CD14-positive monocyte (primary cell): ENCODE results near the gene SLC25A26. TPM values are rescaled to one million over a fixed set of nuclear protein-coding genes. Genes with fewer than 3 reads are reported as not detected.

Experiments
- DNase-seq, 3 donors: peaks; one replicate each; pipeline ENCODE4 v3.0.0-alpha.2; 2011 to 2022
- H2AFZ ChIP-seq: 2 replicates; pipeline ENCODE4 v1.6.0; 2012; ENCODE audit warnings: mild to moderate bottlenecking, low read depth, low read length, inconsistent platforms; ENCODE audit not compliant: insufficient read depth, poor library complexity, severe bottlenecking
- H3K27ac ChIP-seq, 2 donors: 1 replicate in 1 of 2; 2 replicates in 1 of 2; pipeline ENCODE4 v1.5.1; 2012 to 2013; ENCODE audit warnings: low read length in 2 of 2, control low read depth in 1 of 2, inconsistent platforms in 1 of 2, low read depth in 1 of 2, mild to moderate bottlenecking in 1 of 2
- H3K27me3 ChIP-seq, 2 donors: one replicate each; pipeline versions ENCODE4 v1.6.0 to v1.6.1; 2011 to 2013; ENCODE audit warnings: low read length in 2 of 2; ENCODE audit not compliant: control insufficient read depth in 2 of 2, insufficient read depth in 2 of 2
- H3K36me3 ChIP-seq, 2 donors: replicated peaks in 1 of 2; 1 replicate in 1 of 2; 2 replicates in 1 of 2; pipeline versions ENCODE4 v1.5.1 to v1.6.1; 2012 to 2013; ENCODE audit warnings: low read length in 2 of 2, control low read depth in 1 of 2, inconsistent platforms in 1 of 2, mild to moderate bottlenecking in 1 of 2; ENCODE audit not compliant: insufficient read depth in 2 of 2, control insufficient read depth in 1 of 2
- H3K4me1 ChIP-seq, 2 donors: 1 replicate in 1 of 2; 2 replicates in 1 of 2; pipeline versions ENCODE4 v1.5.1 to v1.6.1; 2012 to 2013; ENCODE audit warnings: low read length in 2 of 2, control low read depth in 1 of 2, inconsistent platforms in 1 of 2, mild to moderate bottlenecking in 1 of 2, moderate library complexity in 1 of 2; ENCODE audit not compliant: insufficient read depth in 2 of 2, control insufficient read depth in 1 of 2
- H3K4me2 ChIP-seq: replicated peaks from 2 replicates; pipeline ENCODE3; 2012; ENCODE audit warnings: low read length, moderate library complexity, mild to moderate bottlenecking; ENCODE audit not compliant: poor library complexity, severe bottlenecking; ENCODE audit errors: extremely low read depth
- H3K4me3 ChIP-seq, 3 experiments: fragments of 200-600 bp in 1 of 3; sonication (generic) in 1 of 3; replicated peaks in 1 of 3; 1 replicate in 2 of 3; 2 replicates in 1 of 3; pipeline ENCODE4 v1.5.1; 2011 to 2013; ENCODE audit warnings: low read length in 3 of 3, mild to moderate bottlenecking in 3 of 3, control low read depth in 2 of 3, low read depth in 2 of 3, inconsistent platforms in 1 of 3, moderate library complexity in 1 of 3
- H3K79me2 ChIP-seq: 2 replicates; pipeline ENCODE4 v1.6.0; 2012; ENCODE audit warnings: mild to moderate bottlenecking, control low read depth, inconsistent platforms, low read length, moderate library complexity; ENCODE audit not compliant: insufficient read depth
- H3K9ac ChIP-seq: 2 replicates; pipeline ENCODE4 v1.6.0; 2017; ENCODE audit warnings: low read length, mild to moderate bottlenecking; ENCODE audit not compliant: insufficient read depth, poor library complexity, severe bottlenecking
- H3K9me3 ChIP-seq, 2 donors: replicated peaks in 1 of 2; 1 replicate in 1 of 2; 2 replicates in 1 of 2; pipeline versions ENCODE4 v1.5.1 to v1.6.1; 2012 to 2013; ENCODE audit warnings: low read length in 2 of 2, control low read depth in 1 of 2; ENCODE audit not compliant: control insufficient read depth in 1 of 2, insufficient read depth in 1 of 2
- H4K20me1 ChIP-seq: 2 replicates; pipeline ENCODE4 v1.6.0; 2012; ENCODE audit warnings: mild to moderate bottlenecking, low read length, control low read depth, moderate library complexity; ENCODE audit not compliant: insufficient read depth
- H3K27ac Mint-ChIP-seq, 7 donors: one replicate each; pipeline ENCODE4 v1.8.0; 2020; ENCODE audit warnings: mild to moderate bottlenecking in 7 of 7, mixed read lengths in 7 of 7, moderate library complexity in 6 of 7, inconsistent platforms in 2 of 7
- H3K27me3 Mint-ChIP-seq, 3 donors: one replicate each; pipeline ENCODE4 v1.8.0; 2021 to 2022; ENCODE audit warnings: low read depth in 3 of 3, mild to moderate bottlenecking in 3 of 3, mixed read lengths in 3 of 3, moderate library complexity in 3 of 3, inconsistent platforms in 1 of 3
- H3K36me3 Mint-ChIP-seq, 2 donors: one replicate each; pipeline ENCODE4 v1.8.0; 2020; ENCODE audit warnings: mixed read lengths in 2 of 2, inconsistent platforms in 1 of 2, mild to moderate bottlenecking in 1 of 2
- H3K4me1 Mint-ChIP-seq: one replicate; pipeline ENCODE4 v1.8.0; 2020; ENCODE audit warnings: mild to moderate bottlenecking, mixed read lengths
- H3K4me3 Mint-ChIP-seq, 2 donors: one replicate each; pipeline ENCODE4 v1.8.0; 2020; ENCODE audit warnings: mild to moderate bottlenecking in 2 of 2, mixed read lengths in 2 of 2, moderate library complexity in 1 of 2
- H3K9me3 Mint-ChIP-seq, 7 donors: one replicate each; pipeline ENCODE4 v1.8.0; 2020 to 2022; ENCODE audit warnings: mixed read lengths in 7 of 7, mild to moderate bottlenecking in 6 of 7, moderate library complexity in 6 of 7, inconsistent platforms in 2 of 7
- WGBS: methylation state at CpG from one replicate; pipeline ENCODE4 v1.1.5; 2013; ENCODE audit warnings: missing lambda C conversion rate; ENCODE audit not compliant: insufficient coverage; 5-methylcytosine and 5-hydroxymethylcytosine counted together
- intact Hi-C, 2 donors: fragments of 100-400 bp; cut with micrococcal nuclease; formaldehyde crosslinking; loops; one replicate each; pipeline versions ENCODE4 v1.15.0 to v1.15.1; 2023
- polyA plus RNA-seq, 3 donors: library from polyadenylated mRNA; depleted of rRNA in 1 of 3; unstranded in 2 of 3; stranded (reverse) in 1 of 3; fragments of 300-500 nt in 2 of 3; fragments of >200 nt in 1 of 3; fragmentation: Illumina TruSeq in 2 of 3; gene quantifications; 1 replicate in 2 of 3; 2 replicates in 1 of 3; pipeline ENCODE4 v1.2.3, GENCODE V29; 2012 to 2021
- TF ChIP-seq, protein P1 (sequence below): fragments of 200-600 bp; IDR thresholded peaks from one replicate; pipeline ENCODE4 v1.8.0; 2022; ENCODE audit warnings: antibody characterized with exemption, mild to moderate bottlenecking

The SLC25A26 gene
- polyA plus RNA-seq, 3 donors, result 11.6 to 23.0 (median 14.4) TPM

DNA sequence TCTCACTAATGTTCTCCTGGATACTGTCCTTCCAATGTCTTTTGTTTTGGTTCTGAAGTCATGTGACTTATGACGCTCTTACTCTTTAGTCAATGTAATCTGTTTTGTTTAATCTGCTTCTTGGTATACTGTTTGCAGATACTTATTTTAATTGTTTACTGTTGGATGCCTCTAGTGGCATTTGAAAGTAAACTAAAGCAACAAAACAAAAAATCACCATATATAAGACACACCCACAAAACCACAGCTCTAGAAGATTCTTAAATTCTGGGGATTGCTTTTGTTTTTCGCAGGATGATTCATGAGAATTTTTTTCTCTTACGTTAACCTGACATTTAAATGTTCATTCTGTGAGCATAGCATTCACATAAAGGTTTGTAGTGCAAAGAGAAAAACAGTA lies 16.8 kb downstream of the SLC25A26 start:
- TF ChIP-seq, protein P1, sequence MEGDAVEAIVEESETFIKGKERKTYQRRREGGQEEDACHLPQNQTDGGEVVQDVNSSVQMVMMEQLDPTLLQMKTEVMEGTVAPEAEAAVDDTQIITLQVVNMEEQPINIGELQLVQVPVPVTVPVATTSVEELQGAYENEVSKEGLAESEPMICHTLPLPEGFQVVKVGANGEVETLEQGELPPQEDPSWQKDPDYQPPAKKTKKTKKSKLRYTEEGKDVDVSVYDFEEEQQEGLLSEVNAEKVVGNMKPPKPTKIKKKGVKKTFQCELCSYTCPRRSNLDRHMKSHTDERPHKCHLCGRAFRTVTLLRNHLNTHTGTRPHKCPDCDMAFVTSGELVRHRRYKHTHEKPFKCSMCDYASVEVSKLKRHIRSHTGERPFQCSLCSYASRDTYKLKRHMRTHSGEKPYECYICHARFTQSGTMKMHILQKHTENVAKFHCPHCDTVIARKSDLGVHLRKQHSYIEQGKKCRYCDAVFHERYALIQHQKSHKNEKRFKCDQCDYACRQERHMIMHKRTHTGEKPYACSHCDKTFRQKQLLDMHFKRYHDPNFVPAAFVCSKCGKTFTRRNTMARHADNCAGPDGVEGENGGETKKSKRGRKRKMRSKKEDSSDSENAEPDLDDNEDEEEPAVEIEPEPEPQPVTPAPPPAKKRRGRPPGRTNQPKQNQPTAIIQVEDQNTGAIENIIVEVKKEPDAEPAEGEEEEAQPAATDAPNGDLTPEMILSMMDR, result no peak
- Histone ChIP-seq H3K4me3 (no peak overlapping the region), H3K79me2 (no peaks in the 10 kb centered on the region), H3K27ac (no peak overlapping the region), H3K27me3 (no peaks in the 10 kb centered on the region), H3K9ac (no peak overlapping the region), H3K4me2 (no peak overlapping the region), H3K4me1 (no peaks in the 10 kb centered on the region), H3K9me3 (no peaks in the 10 kb centered on the region), H2AFZ (no peak overlapping the region), H4K20me1 (no peaks in the 10 kb centered on the region), H3K36me3 (peaks cover 0 to 11% of the 10 kb centered on the region in 2 donors)
- Mint-ChIP-seq H3K4me1 (no peaks in the 10 kb centered on the region), H3K9me3 (peaks cover 0 to 13% (median 7%) of the 10 kb centered on the region in 7 donors), H3K36me3 (peaks cover 19 to 22% of the 10 kb centered on the region in 2 donors), H3K27ac (peak overlapping the region in 1 of 7 donors; percentile 12), H3K4me3 (no peak overlapping the region), H3K27me3 (no peaks in the 10 kb centered on the region)
- intact Hi-C loops, result no loop called here
- no peak for DNase-seq
- WGBS, result no CpG with 5 or more reads among the region's 3 CpGs

DNA sequence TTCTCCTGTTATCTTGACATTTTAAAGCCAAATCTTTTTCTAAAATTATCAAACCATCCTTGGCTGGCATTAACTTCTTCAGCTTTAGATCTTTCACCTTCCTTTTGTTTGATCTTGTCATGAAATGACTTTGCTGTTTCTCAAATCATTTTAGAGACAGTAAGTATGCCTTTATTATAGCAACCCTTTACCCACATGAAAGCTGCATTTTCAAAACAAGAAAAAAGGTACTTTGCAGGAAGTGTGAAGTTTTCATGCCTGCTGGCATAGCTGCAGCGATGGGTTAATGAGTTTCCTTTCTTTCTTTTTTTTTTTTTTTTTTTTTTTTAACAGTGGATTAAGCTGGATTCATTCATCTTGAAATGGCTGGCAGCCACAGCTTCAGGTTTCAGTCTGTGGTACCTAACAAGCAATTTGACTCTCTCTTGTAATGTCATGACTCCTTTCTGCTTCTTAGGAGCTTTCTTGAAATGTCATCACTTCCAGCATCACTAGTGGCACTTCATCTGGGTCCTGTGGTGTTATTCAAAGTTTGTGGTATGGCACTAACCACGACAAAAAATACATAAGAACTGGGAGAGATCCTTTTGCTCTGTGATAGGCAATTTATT lies 18.8 kb downstream of the SLC25A26 start:
- Histone ChIP-seq H3K4me2 (no peak overlapping the region), H2AFZ (no peak overlapping the region), H4K20me1 (no peaks in the 10 kb centered on the region), H3K36me3 (peaks cover 9 to 24% of the 10 kb centered on the region in 2 donors), H3K79me2 (no peaks in the 10 kb centered on the region), H3K4me1 (no peaks in the 10 kb centered on the region), H3K4me3 (no peak overlapping the region), H3K27me3 (no peaks in the 10 kb centered on the region), H3K9ac (no peak overlapping the region), H3K27ac (no peak overlapping the region), H3K9me3 (no peaks in the 10 kb centered on the region)
- WGBS, result no CpG with 5 or more reads among the region's 2 CpGs
- TF ChIP-seq, protein P1, result no peak
- DNase-seq, result no peak
- no peak overlapping the region for H3K27ac Mint-ChIP-seq
- H3K4me1 Mint-ChIP-seq, result no peaks in the 10 kb centered on the region
- peaks cover 0 to 13% (median 7%) of the 10 kb centered on the region in 7 donors for H3K9me3 Mint-ChIP-seq
- H3K36me3 Mint-ChIP-seq, result peaks cover 34 to 36% of the 10 kb centered on the region in 2 donors
- no peaks in the 10 kb centered on the region for H3K27me3 Mint-ChIP-seq
- no peak overlapping the region for H3K4me3 Mint-ChIP-seq
- intact Hi-C loops, result no loop called here
